Nephron progenitor cell (in vitro differentiated cells): Measurements from ENCODE around the gene SRCIN1.
A peak's percentile ranks its signal among the peaks of the same experiment; 100 is the strongest.

ENCODE experiments used
- DNase-seq: peaks from one replicate; pipeline ENCODE4 v3.0.0; 2021
- H3K27ac Mint-ChIP-seq: 2 replicates; pipeline ENCODE4 v1.8.0; 2021; ENCODE audit warnings: mild to moderate bottlenecking, moderate library complexity, mixed read lengths
- H3K27me3 Mint-ChIP-seq: 2 replicates; pipeline ENCODE4 v1.8.0; 2021; ENCODE audit warnings: mild to moderate bottlenecking, low read depth, mixed read lengths; ENCODE audit not compliant: poor library complexity
- H3K36me3 Mint-ChIP-seq: 2 replicates; pipeline ENCODE4 v1.8.0; 2021; ENCODE audit warnings: low read depth, mixed read lengths
- H3K4me1 Mint-ChIP-seq: 2 replicates; pipeline ENCODE4 v1.8.0; 2021; ENCODE audit warnings: mixed read lengths
- H3K4me3 Mint-ChIP-seq: 2 replicates; pipeline ENCODE4 v1.8.0; 2021; ENCODE audit warnings: mild to moderate bottlenecking, moderate library complexity, mixed read lengths
- H3K9me3 Mint-ChIP-seq: 2 replicates; pipeline ENCODE4 v1.8.0; 2021; ENCODE audit warnings: mild to moderate bottlenecking, moderate library complexity, mixed read lengths
- CTCF ChIP-seq: fragments of 200-600 bp; sonication (generic); IDR thresholded peaks from 2 replicates; pipeline ENCODE4 v1.5.0; 2021; ENCODE audit warnings: antibody characterized with exemption

Gene SRCIN1

GRCh38 chr17:38575781-38576180 lies 30.0 kb downstream of the SRCIN1 start:
- Mint-ChIP-seq H3K27ac (no peak overlapping the region), H3K4me3 (no peak overlapping the region), H3K4me1 (peaks cover 63% of the 10 kb centered on the region), H3K9me3 (no peaks in the 10 kb centered on the region), H3K27me3 (peaks cover 84% of the 10 kb centered on the region), H3K36me3 (no peaks in the 10 kb centered on the region)
- no peak for DNase-seq
- no peak for TF ChIP-seq CTCF

GRCh38 chr17:38574712-38575111 lies 31.0 kb downstream of the SRCIN1 start:
- H3K4me3 Mint-ChIP-seq, result no peak overlapping the region
- H3K9me3 Mint-ChIP-seq, result no peaks in the 10 kb centered on the region
- TF ChIP-seq CTCF, result no peak

GRCh38 chr17:38572669-38573365 lies 32.9 kb downstream of the SRCIN1 start:
- Mint-ChIP-seq H3K4me3 (peak overlapping the region; percentile 75), H3K9me3 (no peaks in the 10 kb centered on the region), H3K27ac (no peak overlapping the region), H3K36me3 (no peaks in the 10 kb centered on the region), H3K27me3 (peaks cover 82% of the 10 kb centered on the region), H3K4me1 (peaks cover 67% of the 10 kb centered on the region)
- no peak for TF ChIP-seq CTCF
- DNase-seq, result peak; percentile 82

More at GRCh38 chr17:38574712-38575111, 31.0 kb downstream of the SRCIN1 start:
- no peak overlapping the region for H3K27ac Mint-ChIP-seq
- no peak for DNase-seq
- H3K4me1 Mint-ChIP-seq, result peaks cover 64% of the 10 kb centered on the region
- H3K36me3 Mint-ChIP-seq, result no peaks in the 10 kb centered on the region
- H3K27me3 Mint-ChIP-seq, result peaks cover 83% of the 10 kb centered on the region

DNA sequence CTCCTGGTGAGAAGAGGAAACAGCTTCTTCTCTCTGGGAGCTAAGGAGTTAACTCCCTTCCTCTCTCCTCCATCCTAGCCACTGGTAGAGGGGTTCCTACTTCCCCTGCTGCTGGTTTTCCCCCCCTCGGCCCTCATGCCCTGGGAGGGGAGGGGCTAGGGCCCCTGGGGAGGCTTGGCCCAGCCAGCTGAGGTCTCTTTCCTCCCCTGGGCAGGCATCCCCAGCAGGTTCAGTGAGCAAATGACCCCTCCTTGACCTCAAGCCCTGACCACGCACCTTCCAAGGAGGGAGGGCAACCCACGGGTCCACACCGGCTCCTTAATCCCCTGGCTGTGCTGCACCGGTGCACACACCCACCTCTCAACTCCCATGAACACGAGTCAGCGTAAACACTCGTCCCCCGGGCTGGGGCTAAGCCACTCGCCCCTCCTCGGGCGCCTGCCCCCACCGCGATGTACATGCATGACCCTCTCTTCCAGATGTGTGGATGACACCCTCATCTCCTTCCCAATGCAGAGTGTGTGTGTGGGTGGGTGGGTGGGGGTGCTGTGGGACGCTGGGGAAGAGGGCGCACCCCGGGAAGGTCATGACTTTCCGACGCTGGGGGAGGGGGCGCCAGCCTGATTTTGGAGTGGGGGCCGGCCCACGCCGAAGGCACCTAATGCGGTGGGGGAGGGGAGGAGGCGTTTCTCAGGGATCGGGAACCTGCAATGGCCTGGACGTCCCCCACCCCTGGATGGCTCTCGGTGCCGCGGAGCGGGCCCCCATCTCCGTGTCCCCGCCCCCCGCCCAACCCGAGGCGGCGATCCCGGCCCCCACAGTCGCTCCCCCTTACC lies 33.7 kb downstream of the SRCIN1 start:
- TF ChIP-seq CTCF, result no peak
- H3K9me3 Mint-ChIP-seq, result no peaks in the 10 kb centered on the region
- peak overlapping the region; percentile 81 for H3K4me3 Mint-ChIP-seq
- no peak overlapping the region for H3K27ac Mint-ChIP-seq
- peaks cover 82% of the 10 kb centered on the region for H3K27me3 Mint-ChIP-seq
- peak; percentile 57 for DNase-seq
- no peaks in the 10 kb centered on the region for H3K36me3 Mint-ChIP-seq
- H3K4me1 Mint-ChIP-seq, result peaks cover 61% of the 10 kb centered on the region

DNA sequence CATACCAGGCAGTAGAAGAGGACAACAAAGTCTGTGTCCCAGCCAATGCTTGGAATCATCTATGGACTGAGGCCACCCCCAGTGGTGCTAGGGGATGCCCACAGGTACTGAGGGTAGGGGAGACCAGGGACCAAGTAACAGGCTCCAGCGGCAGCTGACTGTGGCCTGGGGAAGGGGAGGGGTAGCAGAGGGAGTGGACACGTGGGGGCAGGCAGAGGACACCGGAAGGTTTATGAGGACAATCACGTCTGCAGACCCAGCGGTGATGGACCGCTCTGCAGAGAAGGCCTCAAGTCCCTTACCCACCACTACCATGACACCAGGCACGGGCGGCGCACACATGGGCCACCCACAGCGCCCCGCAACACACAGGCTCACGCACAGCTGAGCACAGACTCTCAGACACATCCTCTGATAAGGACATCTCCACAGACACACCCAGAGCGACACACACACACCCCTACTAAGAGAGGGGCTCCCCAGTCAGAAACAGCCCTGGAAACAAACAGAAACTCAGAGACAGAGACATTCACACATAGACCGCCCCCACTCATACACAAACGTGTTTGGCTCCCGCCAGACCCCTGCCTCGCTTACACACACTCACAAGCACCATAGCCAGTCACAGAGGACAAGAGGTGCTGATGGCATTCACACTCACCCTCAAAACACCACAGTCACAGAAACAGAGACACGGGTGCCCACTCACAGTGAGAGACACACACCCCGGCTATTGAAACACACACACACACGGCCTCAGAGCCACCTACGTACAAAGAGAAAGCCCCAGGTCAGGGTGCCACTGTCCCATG lies 35.8 kb downstream of the SRCIN1 start:
- no peak for TF ChIP-seq CTCF
- H3K27me3 Mint-ChIP-seq, result peaks cover 82% of the 10 kb centered on the region

More for the DNA sequence above, 35.8 kb downstream of the SRCIN1 start:
- Mint-ChIP-seq H3K4me1 (peaks cover 75% of the 10 kb centered on the region), H3K4me3 (peak overlapping the region; percentile 28), H3K36me3 (no peaks in the 10 kb centered on the region), H3K9me3 (no peaks in the 10 kb centered on the region), H3K27ac (no peak overlapping the region)
- no peak for DNase-seq
